Sciatic nerve (tissue), 2 donors: ENCODE results near the gene CAMK2G. TPM values are rescaled to one million over a fixed set of nuclear protein-coding genes. Genes with fewer than 3 reads are reported as not detected.
A peak's percentile ranks its signal among the peaks of the same experiment; 100 is the strongest.
"Not testable (repeated sequence)": the region's sequence is repeated elsewhere in the genome, so short reads cannot be mapped to it uniquely, and the experiment has no call there.

ENCODE experiments used
- ATAC-seq: fragments of 200-7000 bp; cut with Tn5 transposase; one replicate; pipeline ENCODE4 v1.9.1; 2020; ENCODE audit warnings: mild to moderate bottlenecking, moderate library complexity
- DNase-seq: peaks from one replicate; pipeline ENCODE4 v3.0.0-alpha.2; 2020; ENCODE audit warnings: low spot score
- intact Hi-C: fragments of 100-400 bp; cut with DNase I; formaldehyde crosslinking; loops from one replicate; pipeline ENCODE4 v1.14.2; 2022
- total RNA-seq: library from RNA; stranded (reverse); fragmentation: NEBNext Ultra II Directional; extraction: Animal tissue kit (Norgen Biotek cat#: 25700); gene quantifications from one replicate; pipeline ENCODE4 v1.2.1, GENCODE V29; 2021
- donor health status: DM: no; HTN: no; CAD: no.
- donor health status: DM: no; HTN: no; CAD: no.

Gene CAMK2G
- total RNA-seq, 1 donor from 2014 or later, result 30.5 TPM

DNA sequence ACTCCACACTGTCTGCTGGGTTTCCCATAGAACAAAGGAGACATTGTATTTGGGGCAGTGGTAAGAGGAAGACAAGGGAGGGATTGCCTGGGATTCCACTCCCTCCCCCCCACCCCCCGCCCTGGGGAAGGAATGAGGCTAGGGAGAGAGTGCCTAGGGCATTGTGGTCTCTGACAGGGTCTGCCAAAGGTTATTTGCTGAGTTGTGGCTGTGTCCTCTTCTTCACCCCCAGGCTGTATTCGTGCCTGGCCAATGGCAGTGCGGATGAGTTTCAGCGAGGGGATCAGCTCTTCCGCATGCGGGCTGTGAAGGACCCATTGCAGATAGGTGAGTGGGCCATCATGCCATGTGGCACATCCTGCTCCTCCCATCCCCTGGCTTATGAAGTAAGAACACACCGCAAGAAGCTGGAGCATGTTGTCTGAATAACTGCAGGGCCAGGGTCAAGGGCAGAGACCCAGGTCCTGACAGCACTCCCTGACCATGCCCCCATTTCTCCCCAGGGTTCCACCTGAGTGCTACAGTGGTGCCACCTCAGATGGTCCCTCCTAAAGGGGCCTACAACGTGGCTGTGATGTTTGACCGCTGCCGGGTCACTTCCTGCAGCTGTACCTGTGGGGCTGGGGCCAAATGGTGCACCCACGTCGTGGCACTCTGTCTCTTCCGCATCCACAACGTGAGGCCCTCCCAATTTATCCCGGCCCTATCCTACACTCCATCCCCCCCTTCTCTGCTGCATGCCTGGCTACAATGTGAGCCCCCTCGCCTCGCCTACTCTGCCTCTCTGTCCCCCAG lies 85.3 kb downstream of the CAMK2G start:
- intact Hi-C loops, result no loop called here
- DNase-seq (peak; percentile 50), ATAC-seq (no peak)

- ATAC-seq, intact Hi-C loops: not testable (repeated sequence)
- peak; percentile 53 for DNase-seq
Measured at GRCh38 chr10:73787031-73787800, 87.1 kb downstream of the CAMK2G start.

DNA sequence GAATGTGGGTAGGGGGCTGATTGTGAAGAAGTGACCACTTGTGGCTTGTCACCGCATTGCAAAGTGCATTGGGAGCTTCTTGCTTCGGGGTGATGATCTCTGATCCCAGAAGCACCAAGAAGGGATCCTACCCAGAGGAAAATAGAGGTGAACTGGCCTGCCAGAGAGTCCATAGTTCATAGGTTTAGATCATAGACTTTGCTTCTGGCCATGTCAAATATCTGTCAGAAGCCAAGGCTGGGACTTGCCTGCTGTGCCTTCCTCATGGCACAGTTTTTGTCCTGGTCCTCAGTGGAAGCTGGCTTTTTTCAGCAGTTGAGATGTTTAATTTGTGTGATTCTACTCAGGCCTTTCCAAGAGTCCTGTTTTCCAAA lies 87.9 kb downstream of the CAMK2G start:
- intact Hi-C loops, result no loop called here
- ATAC-seq, result no peak
- no peak for DNase-seq

DNA sequence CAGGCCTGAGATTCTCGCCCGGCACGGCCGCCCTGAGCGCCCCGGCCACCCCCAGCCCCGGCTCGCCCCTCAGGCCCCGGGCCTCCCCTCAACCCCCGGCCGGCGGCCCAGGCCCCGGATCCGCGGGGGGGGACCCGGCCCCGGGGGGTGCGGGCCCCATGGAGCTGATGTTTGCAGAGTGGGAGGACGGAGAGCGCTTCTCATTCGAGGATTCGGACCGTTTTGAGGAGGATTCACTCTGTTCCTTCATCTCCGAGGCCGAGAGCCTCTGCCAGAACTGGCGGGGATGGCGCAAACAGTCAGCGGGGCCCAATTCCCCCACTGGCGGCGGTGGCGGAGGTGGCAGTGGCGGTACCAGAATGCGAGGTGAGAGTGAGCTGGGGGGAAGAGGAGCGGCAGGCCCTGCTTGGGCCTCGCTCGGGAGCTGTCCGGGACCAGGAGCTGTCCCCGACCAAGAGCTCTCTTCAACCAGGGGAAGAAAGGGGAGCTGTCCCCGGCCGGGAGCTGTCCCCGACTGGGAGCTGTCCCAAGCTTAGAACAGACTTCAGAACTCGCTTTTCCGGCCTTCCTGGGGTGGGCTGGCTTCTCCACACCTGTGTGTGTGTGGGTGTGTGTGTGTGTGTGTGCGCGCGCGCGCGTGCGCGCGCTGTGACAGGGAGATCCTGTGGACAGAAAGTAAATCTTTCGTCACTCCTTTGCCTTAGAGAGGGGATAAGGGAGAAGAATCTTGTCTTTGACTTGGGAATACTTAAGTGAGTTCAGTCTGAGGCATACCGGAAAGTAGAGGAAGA lies 88.4 kb downstream of the CAMK2G start:
- DNase-seq, result no peak
- no peak for ATAC-seq
- intact Hi-C loops, result no loop called here

- intact Hi-C loops, result no loop called here
- ATAC-seq, result peak; percentile 95
- DNase-seq, result peak; percentile 93
Measured at GRCh38 chr10:73785211-73785720, 89.1 kb downstream of the CAMK2G start, which contains the start of gene ZSWIM8. TSS of gene ZSWIM8 (plus strand) at chr10:73785606. CDS start at chr10:73785879, 273 bp downstream.

GRCh38 chr10:73782749-73783085 lies 91.6 kb downstream of the CAMK2G start:
- DNase-seq (no peak), ATAC-seq (no peak)

DNA sequence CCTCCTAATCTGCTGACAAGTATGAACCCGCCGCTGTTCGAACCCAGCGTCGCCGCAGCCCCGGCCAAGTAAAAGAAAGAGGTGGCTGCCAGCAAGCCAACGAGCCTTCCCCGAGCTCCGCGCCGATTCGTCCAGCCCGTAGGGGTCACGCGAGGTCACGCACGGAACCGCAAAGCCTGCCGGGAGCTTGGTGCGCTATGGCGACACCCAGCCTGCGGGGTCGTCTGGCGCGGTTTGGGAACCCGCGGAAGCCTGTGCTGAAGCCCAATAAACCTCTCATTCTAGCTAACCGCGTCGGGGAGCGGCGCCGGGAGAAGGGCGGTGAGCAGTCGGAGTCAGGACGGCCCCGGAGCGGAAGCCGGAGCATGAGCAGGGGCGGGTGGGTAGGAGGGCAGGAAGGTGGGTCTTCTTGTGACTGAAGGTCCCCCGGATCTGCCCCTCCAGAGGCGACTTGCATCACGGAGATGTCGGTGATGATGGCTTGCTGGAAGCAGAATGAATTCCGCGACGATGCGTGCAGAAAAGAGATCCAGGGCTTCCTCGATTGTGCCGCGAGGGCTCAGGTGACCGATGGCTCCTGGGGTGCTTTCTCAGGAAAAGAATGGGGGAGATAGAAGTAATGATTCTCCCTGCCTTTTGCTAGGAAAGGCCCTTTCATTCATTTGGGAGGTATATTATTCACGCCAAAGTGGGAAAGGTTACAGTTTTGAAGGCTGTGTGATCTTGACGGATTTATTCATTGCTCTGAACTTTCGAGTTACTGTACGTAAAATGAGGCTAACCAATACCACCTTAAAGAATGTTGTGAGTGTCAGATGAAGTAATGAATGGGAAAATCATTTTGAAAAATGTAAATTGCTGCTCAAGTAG lies 92.2 kb downstream of the CAMK2G start, which contains the start of gene CHCHD1:
TSS of gene CHCHD1 (plus strand) at position 170 of the 870 bp plus-strand sequence. CDS start at position 198, 28 bp downstream.
- peak; percentile 85 for ATAC-seq
- DNase-seq, result peak; percentile 97
- intact Hi-C loops, result no loop called here

More at GRCh38 chr10:73782749-73783085, 91.6 kb downstream of the CAMK2G start:
- intact Hi-C loops, result no loop called here

- intact Hi-C loops, result no loop called here
- DNase-seq (no peak), ATAC-seq (peak; percentile 18)
Measured at GRCh38 chr10:73781548-73781878, 92.8 kb downstream of the CAMK2G start.

- intact Hi-C loops, result no loop called here
- ATAC-seq, result no peak
- DNase-seq, result peak; percentile 27
Measured at GRCh38 chr10:73780966-73781365, 93.4 kb downstream of the CAMK2G start.

DNA sequence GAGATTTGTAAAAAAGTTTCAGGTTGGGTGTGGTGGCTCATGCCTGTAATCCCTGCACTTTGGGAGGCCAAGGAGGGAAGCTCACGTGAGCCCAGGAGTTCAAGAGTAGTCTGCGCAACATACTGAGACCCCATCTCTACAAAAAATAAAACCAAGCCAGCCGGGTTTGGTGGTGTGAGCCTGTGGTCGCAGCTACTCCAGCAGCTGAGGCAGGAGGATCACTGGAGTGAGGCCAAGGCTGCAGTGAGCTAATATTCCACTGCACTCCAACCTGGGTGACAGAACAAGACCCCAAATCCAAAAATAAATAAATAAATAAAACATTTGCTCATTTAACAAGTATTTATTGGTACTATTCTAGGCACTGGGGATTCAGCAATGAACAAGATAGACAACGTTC lies 94.1 kb downstream of the CAMK2G start:
- ATAC-seq, result no peak
- intact Hi-C loops, result no loop called here
- DNase-seq, result peak; percentile 33

- intact Hi-C loops, result no loop called here
- ATAC-seq (no peak), DNase-seq (no peak)
Measured at GRCh38 chr10:73779539-73780197, 94.7 kb downstream of the CAMK2G start.

GRCh38 chr10:73779018-73779417 lies 95.3 kb downstream of the CAMK2G start:
- intact Hi-C loops, result no loop called here
- DNase-seq (peak; percentile 19), ATAC-seq (no peak)

DNA sequence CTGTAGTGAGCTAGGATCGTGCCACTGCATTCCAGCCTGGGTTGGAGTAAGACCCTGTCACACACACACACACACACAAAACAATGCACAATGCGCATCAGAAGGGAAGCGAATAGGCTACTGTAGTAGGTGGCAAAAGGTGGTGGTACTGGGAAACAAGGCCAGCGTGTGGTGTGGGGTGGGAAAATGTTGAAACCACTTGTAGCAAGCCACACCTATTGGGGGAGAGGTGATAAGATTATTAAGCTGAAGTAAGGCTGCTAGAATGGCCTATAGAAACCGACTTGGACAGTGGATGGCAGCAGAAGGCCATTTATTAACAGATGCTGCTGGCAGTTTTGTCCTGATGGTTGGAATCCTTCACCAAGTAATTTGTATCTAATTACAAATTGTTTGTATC lies 99.7 kb downstream of the CAMK2G start:
- DNase-seq (no peak), ATAC-seq (no peak)
- intact Hi-C loops, result no loop called here

- ATAC-seq, result no peak
- peak; percentile 59 for DNase-seq
- intact Hi-C loops, result no loop called here
Measured at GRCh38 chr10:73773152-73773879, 101.0 kb downstream of the CAMK2G start.

GRCh38 chr10:73772281-73773151 lies 101.8 kb downstream of the CAMK2G start:
- DNase-seq (peak; percentile 87), ATAC-seq (peak; percentile 85)
- intact Hi-C loops, result no loop called here

DNA sequence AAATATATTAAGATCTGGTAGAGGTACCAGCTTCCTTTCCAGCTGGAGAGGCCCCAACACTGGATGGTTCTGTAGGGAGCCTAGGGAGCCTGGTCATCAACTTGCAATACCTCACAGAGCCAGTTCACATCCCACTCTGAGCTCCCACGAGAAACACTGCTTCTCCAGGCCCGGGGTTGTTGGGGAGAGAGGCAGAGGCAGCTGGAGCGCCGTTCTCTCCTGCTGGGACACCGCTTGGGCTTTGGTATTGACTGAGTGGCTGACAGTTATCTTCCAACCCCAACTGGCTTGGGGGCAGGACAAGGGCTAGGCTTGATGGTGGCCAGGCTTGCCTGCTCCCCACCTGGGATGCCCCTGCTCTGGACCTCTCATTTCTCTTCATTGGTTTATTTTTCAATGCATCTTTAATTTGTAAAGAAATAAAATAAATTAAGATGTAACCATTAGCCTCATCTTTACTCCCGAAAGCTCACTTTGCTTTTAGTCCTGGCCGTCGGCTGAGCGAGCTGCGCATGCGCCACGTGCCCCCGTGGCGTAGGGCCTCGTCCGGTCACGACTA lies 102.6 kb downstream of the CAMK2G start:
- intact Hi-C loops, result no loop called here
- ATAC-seq, result peak; percentile 92
- peak; percentile 96 for DNase-seq
